GDM1 (cell line): Measurements from ENCODE around the gene ADCY2.
"Not testable (repeated sequence)": the region's sequence is repeated elsewhere in the genome, so short reads cannot be mapped to it uniquely, and the experiment has no call there.

Experiments
- DNase-seq: peaks from one replicate; lab custom pipeline; 2025; lab: John Stamatoyannopoulos, UW

ADCY2 gene

GRCh38 chr5:7396713-7397454 lies 946 bp downstream of the ADCY2 start:
- no peak for DNase-seq

- no peak for DNase-seq
These were observed 2.0 kb downstream of the ADCY2 start for GRCh38 chr5:7397937-7398336.

GRCh38 chr5:7398596-7399280 lies 2.8 kb downstream of the ADCY2 start:
- no peak for DNase-seq

GRCh38 chr5:7405277-7405676 lies 9.3 kb downstream of the ADCY2 start:
- no peak for DNase-seq

- no peak for DNase-seq
These were observed 15.1 kb downstream of the ADCY2 start for GRCh38 chr5:7410936-7411511.

- no peak for DNase-seq
These were observed 16.5 kb downstream of the ADCY2 start for GRCh38 chr5:7412409-7412808.

GRCh38 chr5:7415123-7415522 lies 19.2 kb downstream of the ADCY2 start:
- no peak for DNase-seq

GRCh38 chr5:7415587-7416535 lies 19.9 kb downstream of the ADCY2 start:
- DNase-seq, result no peak

- DNase-seq, result no peak
These were observed 22.3 kb downstream of the ADCY2 start for GRCh38 chr5:7418276-7418675.

- no peak for DNase-seq
These were observed 23.4 kb downstream of the ADCY2 start for GRCh38 chr5:7419367-7419766.

- no peak for DNase-seq
These were observed 23.9 kb downstream of the ADCY2 start for GRCh38 chr5:7419846-7420245.

- DNase-seq, result no peak
These were observed 24.8 kb downstream of the ADCY2 start for GRCh38 chr5:7420510-7421280.

GRCh38 chr5:7422316-7423106 lies 26.6 kb downstream of the ADCY2 start:
- DNase-seq, result no peak

- not testable (repeated sequence) for DNase-seq
These were observed 27.3 kb downstream of the ADCY2 start for GRCh38 chr5:7423231-7423630.

- no peak for DNase-seq
These were observed 29.9 kb downstream of the ADCY2 start for GRCh38 chr5:7425830-7426229.

- no peak for DNase-seq
These were observed 30.3 kb downstream of the ADCY2 start for GRCh38 chr5:7426284-7426683.

GRCh38 chr5:7434914-7435313 lies 39.0 kb downstream of the ADCY2 start:
- DNase-seq, result no peak

GRCh38 chr5:7435503-7435902 lies 39.6 kb downstream of the ADCY2 start:
- DNase-seq, result no peak

- DNase-seq, result no peak
These were observed 40.6 kb downstream of the ADCY2 start for GRCh38 chr5:7436521-7436920.

GRCh38 chr5:7437836-7438235 lies 41.9 kb downstream of the ADCY2 start:
- DNase-seq, result no peak

- no peak for DNase-seq
These were observed 49.1 kb downstream of the ADCY2 start for GRCh38 chr5:7445068-7445467.
